AG08396 (cell line): Measurements from ENCODE around the gene UGT1A8.
"Not testable (repeated sequence)": the region's sequence is repeated elsewhere in the genome, so short reads cannot be mapped to it uniquely, and the experiment has no call there.

Experiments
- DNase-seq: peaks from one replicate; pipeline ENCODE4 v3.0.0; 2012; ENCODE audit warnings: low spot score, mixed read lengths

The UGT1A8 gene

DNA sequence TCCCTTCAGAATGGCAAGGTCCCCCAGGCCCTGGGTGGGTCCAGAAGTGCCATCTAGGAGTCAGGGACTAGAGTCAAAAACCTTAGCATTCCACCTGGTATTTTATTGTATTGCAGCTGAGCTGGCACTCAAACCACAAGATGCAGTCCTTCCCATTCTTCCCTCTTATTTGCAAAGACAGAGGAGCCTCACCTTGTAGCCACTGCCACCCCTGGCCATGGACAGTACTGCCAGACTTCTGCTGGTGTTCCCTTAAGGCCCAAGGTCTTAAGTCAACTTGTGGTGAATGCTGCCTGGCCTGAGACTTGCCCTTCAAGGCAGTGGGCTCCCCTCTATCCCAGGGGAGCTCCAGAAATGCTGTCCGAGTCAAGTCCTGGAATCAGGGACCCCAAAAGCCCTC is 25.7 kb downstream of the UGT1A8 start:
- DNase-seq: no peak

DNA sequence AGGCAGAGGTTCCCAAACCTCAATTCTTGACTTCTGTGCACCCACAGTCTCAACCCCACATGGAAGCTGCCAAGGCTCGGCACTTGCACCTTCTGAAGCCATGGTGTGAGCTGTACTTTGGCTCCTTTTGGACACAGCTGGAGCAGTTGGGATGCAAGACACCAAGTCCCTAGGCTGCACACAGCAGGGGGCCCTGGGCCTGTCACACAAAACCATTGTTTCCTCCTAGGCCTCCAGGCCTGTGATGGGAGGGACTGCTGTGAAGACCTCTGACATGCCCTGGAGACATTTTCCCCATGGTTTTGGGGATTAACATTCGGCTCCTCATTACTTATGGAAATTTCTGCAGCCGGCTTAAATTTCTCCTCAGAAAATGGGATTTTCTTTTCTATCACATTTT is 28.6 kb downstream of the UGT1A8 start:
- not testable (repeated sequence) for DNase-seq

DNA sequence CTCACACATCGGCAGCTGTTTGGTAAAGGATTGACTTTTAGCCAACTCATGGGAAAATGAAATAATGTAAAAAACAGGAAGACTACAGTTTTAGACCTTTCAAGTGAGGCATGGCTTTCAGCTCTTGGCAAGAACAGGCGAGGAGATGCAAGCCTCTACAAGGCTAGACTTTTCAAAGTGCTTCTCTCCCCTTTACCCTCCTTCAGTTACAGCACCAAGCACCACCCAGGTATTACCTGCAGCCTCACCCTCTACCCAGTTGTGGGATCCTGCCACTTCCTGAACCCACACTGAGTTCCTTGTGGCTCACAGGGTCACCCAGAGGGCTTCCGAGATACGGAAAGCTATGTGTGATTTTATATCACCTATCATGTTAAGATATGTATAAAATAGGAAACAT is 33.5 kb downstream of the UGT1A8 start:
- DNase-seq: no peak

DNA sequence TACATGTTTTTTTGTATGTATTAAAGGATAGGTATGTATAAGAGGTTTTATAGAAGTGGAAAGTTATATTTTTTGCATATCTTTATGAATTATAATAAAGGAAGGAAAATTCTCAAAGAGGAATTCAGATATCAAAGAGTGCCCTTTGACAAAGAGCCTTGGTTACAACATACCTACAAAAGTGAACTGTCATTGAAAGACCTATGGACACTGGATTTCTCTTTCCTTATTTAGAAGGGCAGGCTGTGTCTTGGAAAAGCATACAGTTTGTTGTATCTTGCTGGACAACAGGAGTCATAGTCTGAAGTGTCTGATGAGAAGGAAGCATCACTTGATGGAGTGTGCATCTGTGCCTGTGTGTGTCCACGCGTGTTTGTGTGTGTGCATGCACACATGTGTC is 34.0 kb downstream of the UGT1A8 start:
- no peak for DNase-seq

DNA sequence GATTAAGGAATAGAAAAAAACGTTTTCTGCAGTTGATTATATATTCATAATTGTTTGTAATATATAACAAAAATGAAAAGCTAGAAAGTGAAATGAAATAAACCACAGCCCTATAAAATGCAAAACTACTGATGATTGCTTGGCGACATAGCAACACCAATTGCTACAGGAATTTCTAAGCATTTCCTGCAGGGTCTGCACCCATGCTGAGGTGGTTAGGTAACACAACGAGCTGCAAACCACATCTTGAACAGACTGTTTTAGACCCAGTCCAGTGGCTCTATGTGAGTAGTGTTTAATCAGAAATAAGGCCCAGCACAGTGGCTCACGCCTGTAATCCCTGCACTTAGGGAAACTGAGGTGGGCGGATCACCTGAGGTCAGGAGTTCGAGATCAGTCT is 37.1 kb downstream of the UGT1A8 start:
- DNase-seq: no peak

DNA sequence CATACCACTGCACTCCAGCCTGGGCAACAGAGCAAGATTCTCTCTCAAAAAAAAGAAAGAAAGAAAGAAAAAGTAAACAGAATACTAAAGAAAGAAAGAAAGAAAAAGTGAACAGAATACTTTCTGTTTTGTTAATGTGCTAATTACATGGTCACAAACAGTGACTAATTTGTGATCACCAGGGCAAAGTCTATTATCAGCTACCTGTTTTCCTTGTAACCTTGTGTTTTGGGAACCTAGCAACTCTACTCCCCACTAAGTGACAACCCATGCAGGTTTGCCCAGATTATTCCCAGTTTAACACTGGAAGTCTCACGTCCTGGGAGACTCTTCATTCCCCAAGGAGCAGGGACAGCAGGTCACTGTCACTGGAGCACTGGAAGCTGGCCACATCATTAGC is 37.6 kb downstream of the UGT1A8 start:
- DNase-seq: no peak

DNA sequence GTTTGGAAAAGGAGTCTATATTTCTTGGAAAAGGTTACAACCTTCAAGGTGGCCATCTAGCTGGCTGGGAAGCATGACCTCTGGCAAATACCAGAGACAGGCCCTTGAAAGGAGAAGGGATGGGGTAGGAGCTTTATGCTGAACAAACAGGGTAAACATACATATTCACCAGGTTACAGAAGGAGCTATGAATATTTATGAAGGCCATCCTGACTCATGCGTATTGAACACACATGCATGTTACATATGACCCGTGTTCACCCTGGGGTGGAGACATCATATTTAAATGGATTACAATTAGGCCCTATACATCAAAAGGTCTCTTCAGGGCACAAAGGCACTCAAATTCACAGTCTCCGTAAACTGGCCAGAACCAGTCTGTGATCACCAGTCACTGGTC is 38.5 kb downstream of the UGT1A8 start:
- DNase-seq: not testable (repeated sequence)

DNA sequence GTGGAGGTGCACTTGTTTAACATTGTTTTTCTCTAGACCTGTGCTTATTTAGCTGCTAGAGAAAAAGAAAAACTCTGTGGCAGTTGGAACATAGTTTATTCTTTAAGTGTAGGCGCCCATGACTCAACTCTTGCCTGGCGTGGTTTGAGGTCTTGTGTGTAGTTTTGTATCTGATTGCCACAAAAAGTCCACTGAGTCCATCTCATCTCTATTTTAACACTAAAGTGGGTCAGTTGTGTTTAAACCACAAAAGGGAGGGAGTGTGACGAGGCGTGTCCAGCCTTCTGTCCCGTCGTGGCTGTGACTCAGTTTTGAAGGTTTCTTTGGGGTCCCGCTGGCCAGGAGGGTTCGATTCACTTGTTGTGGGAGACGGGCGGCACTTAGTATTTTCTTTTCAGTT is 39.0 kb downstream of the UGT1A8 start:
- no peak for DNase-seq

DNA sequence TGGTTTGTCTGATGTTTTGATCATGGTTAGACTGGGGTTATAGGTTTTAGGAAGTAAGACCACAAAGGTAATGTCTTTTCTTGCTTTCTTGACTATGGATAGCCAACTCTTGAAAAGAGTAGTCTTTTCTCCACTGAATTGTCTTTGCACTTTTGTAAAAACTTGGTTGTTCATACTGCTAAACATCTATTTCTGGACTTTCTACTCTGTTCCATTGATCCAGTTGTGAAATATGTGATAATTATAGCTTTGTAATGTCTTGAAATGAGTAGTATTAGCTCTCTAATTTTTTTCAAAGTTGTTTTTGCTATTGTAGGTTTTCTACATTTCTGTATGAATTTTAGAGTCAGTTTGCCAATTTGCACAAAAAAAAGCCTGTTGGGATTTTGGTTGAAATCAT is 41.2 kb downstream of the UGT1A8 start:
- DNase-seq: no peak

DNA sequence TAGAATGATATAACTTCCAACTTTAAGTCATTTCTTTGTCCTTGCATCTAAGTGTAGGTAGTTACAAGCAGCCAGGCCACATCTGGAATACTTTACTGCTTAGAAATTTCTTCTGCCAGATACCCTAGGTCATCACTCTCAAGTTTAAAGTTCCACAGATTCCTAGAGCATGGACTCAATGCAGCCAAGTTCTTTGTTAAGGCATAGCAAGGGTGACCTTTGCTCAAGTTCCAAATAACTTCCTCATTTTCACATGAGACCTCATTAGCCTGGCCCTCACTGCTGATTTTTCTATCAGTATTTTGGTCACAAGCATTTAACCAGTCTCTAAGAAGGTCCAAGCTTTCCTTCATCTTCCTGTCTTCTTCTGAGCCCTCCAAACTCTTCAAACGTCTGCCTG is 46.5 kb downstream of the UGT1A8 start:
- no peak for DNase-seq

DNA sequence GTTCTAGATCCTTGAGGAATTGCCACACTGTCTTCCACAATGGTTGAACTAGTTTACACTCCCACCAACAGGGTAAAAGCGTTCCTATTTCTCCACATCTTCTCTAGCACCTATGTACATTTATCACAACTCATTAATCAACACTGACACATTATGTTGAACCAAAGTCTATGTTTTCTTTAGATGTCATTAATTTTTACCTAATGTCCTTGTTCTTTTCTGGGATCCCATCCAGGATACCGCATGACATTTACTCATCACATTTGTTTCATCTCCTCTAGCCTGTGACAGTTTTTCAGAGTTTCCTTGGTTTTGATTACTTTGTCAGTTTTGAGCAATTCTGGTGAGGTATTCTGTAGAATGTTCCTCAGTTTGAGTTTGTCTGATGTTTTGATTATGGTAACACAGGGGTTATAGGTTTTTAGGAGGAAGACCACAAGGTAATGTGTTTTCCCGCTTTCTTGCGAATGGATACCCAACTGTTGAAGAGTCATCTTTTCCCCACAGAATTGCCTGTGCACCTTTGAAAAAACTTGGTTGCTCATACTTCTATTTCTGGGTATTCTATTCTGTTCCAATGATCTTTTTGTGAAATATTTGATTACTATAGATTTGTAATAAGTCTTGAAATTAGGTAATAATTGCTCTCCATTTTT is 51.3 kb downstream of the UGT1A8 start:
- DNase-seq: no peak

DNA sequence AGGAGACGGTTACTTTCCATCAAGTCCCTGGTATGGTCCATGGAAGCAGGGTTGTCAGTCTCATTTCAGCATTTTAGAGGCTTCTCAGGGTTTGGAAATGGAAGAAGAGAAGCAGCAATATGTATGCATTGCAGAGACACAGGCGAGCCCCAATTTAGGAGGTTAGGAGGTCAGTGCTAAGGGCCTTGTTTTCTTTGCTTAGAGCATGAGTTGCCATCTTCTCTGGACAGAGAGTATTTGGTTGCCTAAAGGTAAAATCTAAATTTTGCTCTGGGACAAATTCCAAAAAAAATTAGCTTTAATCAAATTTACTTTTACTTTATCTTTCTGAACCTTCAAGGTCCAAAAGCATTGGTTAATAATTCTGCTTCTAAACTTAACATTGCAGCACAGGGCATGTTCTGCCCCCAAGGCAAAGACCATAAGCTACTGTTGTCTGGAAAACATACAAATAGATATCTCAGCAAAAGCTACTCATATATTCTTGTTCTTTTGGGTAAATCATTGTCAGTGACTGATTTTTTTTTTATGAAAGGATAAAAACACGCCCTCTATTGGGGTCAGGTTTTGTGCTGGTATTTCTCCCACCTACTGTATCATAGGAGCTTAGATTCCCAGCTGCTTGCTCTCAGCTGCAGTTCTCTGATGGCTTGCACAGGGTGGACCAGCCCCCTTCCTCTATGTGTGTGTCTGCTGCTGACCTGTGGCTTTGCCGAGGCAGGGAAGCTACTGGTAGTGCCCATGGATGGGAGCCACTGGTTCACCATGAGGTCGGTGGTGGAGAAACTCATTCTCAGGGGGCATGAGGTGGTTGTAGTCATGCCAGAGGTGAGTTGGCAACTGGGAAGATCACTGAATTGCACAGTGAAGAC is 54.1 kb downstream of the UGT1A8 start, which contains the start of gene UGT1A9:
UGT1A9 (plus strand) TSS at position 609 of the 872 bp plus-strand sequence; CDS start at position 646, 37 bp downstream.
- DNase-seq: no peak

DNA sequence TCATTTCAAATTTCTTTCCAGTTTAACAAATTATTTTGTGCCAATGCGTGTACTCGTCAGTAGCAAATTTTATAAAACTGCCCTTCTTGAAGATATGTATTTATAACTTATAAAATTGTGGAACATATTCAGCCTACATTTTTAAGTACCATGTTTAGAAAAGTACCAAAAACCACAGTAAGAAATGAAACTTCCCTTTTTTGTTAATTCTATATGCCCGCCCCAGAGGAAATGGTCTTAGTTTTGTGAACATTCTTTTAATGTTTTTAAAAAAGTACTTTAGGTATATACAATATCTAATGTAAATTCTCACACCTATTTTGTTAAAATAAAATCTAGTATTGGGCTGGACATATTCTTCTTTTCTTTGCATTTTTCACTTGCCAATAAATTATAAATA is 55.5 kb downstream of the UGT1A8 start:
- no peak for DNase-seq

DNA sequence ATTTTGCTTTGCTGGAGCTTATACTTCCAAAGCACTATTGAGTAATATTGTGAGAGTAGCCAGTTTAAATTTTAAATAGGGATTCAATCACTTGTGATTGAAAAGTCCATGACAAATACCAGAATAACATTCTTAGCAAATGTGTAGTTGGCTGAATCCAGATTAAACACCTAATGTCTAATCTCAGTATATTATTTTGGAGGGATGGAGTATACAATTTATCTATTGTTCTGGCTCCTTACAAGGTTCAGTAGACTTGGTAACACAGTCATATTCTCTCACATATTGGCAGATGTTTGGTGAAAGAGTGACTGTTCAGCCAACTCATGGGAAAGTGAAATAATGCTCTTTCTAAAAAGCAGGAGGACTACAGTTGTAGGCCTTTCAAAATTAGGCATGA is 56.5 kb downstream of the UGT1A8 start:
- DNase-seq: no peak

DNA sequence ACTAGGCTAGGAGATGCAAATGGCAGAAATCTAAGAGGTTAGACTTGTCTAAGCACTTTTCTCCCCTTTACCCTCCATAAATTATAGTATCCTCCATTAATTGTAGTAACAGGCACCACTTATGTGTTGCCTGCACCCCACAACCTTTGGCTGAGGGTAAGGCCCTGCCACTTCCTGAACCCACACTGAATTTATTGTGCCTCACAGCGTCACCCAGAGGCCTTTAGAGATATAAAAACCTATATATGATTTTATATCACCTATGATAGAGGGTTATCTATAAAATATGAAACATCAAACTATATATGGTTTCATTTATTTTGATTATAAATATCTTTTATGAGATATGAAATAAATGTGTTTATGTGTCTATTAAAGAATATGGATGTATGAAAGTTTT is 56.9 kb downstream of the UGT1A8 start:
- no peak for DNase-seq

DNA sequence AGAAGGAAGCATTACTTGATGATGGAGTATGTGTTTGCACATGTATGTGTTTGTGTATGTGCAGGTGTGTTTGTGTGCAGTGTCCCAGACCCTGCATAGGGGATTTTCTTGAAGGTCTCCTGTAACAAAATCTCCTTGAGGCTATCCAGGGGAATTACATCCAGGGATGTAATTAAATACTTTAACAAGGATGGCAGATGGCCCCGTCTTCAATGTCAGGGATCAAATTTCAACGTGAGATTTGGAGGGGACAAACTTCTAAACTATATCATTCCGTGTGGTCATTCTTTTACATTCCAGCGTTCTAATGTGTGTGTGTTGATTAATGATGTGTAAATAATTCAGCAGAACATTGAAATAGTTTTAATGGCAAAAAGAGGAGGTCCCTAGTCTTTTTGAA is 57.6 kb downstream of the UGT1A8 start:
- no peak for DNase-seq

DNA sequence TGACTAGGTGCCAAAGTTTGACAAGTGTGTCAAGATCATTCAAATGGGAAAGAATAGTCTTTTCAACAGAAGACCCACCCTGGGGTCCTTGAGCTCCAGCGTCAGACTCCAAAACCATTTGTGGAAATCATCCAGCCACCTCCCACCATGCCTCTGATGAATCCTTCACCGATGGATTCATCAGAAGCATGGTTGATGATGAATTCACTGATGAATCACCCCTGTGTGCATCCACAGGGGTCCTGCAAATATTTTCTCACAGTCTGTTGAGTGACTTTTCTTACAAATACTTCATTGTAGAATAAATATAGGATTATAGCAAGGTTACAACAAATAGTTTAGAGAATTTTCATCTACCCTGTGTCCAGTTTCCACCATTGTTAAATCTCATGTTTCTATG is 58.6 kb downstream of the UGT1A8 start:
- no peak for DNase-seq

DNA sequence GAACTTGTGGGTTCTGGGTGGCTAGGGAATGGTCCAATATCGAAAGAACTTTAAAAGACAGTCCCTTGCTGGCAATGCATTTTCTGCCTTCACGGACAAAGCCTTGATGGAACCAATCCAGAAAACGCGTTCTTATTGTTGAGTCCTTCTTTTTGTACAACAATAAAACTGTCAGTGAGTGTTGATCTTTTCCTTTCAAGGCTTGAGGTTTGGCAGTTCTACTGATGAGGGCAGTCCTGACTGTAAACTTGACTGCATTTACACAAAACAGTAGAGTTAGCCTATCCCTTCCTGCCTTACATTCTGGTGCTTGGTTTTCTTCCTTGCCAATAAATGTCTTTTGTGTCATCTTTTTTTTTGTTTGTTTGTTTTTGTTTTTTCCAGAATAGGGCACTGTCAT is 61.8 kb downstream of the UGT1A8 start:
- no peak for DNase-seq

DNA sequence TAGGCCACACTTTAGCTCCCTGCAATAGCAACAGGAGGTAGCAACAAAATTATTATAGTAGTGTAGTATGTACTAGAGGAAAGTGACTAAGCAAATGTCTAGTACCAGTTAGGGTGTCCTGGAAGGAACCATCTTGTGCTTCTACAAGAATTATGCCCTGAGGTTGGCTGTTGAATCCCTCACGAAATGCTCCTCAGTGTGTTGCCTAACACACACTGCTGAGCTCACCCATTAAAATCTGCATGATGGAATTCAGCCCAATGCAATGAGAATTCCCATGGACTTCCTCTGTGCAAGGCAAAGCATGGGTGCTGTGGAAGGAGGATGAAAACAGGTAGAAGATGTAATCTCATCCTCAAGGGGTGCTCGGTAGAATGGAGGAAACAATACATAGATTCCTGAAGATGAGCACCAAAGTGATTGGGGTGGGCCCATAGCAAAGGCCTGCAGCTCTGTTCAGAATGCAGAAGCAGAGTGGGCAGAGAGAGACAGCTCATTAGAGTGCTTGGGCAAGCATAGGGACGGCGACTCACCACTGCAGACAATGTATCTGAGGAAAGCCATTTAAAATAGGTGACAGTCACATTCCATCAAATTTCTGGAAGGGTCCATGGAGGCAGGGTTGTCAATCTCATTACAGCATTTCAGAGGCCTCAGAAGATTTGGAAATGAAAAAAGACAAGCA is 63.1 kb downstream of the UGT1A8 start:
- no peak for DNase-seq

DNA sequence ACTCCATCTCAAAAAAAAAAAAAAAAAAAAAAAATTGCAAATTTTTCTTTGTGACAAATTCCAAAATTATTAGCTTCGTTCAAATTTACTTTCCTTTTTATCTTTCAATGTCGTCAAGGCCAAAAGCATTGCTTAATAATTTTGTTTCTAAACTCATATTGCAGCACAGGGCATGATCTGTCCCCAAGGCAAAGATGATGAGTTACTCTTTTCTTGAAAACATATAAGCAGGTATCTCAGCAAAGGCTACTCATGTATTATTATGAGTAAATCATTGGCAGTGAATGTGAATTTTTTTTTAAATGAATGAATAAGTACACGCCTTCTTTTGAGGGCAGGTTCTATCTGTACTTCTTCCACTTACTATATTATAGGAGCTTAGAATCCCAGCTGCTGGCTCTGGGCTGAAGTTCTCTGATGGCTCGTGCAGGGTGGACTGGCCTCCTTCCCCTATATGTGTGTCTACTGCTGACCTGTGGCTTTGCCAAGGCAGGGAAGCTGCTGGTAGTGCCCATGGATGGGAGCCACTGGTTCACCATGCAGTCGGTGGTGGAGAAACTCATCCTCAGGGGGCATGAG is 64.2 kb downstream of the UGT1A8 start, which contains the start of gene UGT1A7:
UGT1A7 (plus strand) TSS at position 381 of the 579 bp plus-strand sequence; CDS start at position 418, 37 bp downstream.
- DNase-seq: no peak

DNA sequence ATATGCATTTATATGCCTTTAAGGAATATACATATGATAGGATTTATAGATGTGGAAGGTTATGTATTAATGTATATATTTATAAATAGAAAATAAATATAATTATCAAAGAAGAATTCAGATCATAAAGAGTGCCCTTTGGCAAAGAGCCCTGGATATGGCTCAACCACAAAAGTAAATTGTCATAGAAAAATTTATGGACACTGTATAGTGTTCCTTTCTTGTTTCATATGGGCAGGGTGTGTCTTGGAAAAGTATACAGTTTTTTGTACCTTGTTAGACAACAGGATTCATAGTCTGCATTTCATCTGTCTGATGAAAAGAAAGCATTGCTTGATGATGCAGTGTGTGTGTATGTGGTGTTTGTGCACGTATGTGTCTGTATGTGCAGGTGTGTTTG is 67.2 kb downstream of the UGT1A8 start:
- DNase-seq: no peak

DNA sequence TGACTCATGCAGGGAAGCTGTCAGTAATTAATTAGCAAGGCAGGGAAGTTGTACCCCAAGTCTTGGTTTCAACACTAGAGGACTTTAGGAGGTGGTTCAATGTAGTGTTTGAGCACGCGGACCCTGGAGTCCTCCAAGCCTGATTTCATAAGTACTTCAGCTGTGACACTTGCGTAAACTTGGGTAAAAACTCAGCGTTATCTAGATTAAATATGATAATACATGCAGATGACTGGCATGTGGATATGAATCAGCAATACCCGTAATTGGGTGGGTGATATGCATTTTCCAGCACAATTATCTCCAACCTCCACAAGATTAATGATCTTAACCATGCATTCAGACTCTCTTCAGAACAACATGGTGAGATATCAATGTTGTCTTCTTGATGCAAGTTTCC is 69.5 kb downstream of the UGT1A8 start:
- no peak for DNase-seq

DNA sequence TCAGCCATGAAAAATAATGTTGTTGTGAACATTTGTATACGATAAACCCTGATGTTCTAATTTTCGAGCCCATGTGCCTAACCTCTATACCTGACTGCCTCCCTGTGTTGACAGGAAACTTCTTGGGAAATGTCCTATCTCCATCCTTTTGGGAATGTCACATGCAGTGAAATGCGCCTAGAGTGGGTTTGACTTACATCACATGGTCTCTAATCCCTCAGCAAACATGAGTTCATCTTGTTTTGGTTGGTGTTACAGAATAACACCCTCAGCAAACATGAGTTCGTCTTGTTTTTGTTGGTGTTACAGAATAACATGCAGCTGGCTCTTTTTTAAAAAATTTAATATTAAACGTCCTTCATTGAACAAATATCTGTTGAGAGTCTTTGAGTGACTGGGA is 70.9 kb downstream of the UGT1A8 start:
- no peak for DNase-seq
